ENCODE results near the gene SLCO3A1.

Gene SLCO3A1

DNA sequence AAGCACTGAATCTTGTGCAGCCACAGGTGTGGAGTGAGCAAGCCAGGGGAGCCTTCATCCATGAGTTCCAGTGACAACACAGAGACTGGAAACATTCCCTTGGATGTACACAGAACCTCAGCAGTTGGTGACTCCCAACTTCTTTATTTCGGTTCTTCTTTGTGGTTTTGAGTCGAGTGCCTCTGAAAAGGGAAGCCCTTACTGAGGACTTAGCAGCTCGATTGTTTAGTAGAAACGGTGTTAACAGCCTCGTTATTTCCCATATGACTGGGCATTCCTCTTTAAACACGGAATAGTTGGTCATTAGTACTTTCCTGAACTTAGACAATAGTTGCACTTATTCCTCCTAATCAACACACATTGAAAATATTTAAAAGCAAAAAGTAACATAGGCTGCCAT is 7.7 kb downstream of the SLCO3A1 start:
- DNase-seq (ENCODE audit: low read depth): no peak

DNA sequence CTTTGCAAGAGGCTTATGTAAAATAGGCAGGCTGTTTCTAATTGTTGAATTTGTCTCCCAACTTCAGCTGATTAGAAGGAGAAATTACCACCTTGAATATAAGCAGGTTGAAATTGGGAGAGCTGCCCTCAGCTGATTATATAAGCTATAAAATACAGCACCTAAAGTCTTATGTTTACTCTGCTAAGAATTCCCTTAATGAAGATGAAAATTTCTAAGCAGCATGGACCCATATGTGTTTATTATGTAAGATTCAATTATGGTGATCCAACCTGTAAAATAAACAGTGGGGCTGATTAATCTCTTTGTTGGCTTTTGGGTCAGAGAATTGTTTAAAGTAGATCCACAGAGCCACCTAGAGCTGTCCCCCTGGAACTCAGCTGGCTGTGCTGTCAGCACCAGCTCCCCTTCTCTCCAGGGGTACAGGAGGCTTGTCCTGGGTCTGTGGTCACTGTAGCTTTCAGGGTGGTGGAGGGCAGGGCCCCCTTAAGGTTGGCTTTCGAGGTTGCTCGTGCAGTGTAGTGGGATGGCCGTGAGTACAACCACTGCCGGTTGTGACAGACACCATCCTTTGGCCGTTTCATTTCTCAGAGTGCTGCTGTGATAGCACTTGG is 9.5 kb downstream of the SLCO3A1 start:
- no peak for DNase-seq (ENCODE audit: low read depth)

DNA sequence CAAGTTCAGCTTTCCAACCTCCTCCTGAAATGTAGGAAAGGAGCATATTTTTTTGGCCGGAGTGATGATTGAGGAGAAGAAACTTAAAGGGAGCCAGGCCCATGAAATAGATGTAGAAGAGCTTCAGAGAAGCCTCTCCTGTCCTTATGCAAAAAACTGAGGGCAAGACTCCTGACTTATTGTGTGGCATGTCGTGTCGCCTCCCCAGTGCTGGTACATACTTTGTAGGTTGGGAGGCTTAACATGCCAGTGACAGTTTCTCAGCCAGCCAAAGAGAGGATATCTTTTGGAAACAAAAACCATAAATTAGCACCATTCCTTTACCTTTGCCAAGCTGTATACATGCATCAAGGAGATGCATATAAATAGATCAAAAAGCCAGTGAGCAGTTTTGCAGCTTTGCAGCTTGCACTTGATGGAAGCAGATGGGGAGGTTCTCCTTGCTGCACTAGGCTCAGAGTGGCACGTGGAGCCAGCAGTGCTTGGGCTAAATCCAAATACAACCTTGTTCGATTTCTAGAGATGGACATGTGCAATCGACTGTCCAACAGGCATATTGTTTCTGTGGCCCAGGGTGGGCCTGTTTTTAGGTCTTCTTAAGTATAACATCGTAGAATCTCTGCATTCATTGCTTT is 10.2 kb downstream of the SLCO3A1 start:
- DNase-seq (ENCODE audit: low read depth): no peak

DNA sequence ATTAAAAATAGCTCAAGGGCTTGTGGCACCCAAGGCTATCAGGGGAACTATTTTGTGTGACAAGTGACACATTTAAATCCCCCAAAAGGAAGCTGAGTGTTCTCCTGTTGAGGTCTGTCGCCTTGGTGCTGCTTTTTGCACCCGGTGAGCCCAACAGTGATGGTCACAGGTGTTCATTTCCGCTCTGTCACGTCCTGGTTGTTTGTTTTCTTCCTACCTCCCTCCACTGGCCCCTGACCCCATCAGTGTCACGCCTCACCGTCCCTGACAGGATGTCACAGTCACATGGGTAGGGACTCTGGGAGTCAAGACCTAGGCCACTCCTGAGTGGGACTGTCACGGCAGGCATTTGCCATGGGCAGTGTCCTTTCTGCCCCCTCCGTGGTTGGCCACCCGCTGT is 11.2 kb downstream of the SLCO3A1 start:
- DNase-seq (ENCODE audit: low read depth): no peak

DNA sequence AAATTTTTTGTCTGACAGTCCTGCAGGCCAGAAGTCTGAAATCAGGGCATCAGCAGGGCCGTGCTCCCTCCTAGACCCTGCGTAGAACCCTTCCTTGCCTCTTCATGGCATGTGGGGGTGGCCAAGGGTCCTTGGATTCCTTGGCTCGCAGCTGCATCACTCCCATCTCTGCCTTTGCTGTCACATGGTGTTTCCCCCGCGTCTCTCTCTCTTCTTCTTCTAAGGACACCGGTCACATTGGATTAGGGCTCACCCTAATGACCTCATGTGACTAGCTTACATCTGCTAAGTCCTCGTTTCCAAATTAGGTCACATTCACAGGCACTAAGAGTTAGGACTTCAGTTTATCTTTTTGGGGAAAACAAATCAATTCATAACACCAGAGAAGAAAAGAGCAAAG is 12.0 kb downstream of the SLCO3A1 start:
- no peak for DNase-seq (ENCODE audit: low read depth)

DNA sequence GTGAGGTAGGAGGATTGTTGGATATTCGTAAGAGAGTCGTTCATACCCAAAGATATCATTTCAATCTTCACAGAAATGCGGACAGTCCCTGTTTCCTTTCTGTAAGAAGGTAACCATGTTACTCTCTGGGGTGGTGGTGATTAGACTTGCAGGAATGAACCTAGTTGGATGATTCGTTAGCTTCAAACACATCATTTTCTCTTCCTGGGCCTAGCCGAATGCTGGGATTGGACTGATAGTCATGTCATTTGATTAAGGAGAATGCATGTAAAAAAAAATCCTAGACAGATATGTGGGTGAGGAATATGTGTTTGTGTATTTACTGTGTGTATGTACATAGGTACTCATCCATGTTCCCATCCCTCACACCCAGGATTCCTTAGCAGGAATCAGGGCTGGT is 12.4 kb downstream of the SLCO3A1 start:
- DNase-seq (ENCODE audit: low read depth): no peak

DNA sequence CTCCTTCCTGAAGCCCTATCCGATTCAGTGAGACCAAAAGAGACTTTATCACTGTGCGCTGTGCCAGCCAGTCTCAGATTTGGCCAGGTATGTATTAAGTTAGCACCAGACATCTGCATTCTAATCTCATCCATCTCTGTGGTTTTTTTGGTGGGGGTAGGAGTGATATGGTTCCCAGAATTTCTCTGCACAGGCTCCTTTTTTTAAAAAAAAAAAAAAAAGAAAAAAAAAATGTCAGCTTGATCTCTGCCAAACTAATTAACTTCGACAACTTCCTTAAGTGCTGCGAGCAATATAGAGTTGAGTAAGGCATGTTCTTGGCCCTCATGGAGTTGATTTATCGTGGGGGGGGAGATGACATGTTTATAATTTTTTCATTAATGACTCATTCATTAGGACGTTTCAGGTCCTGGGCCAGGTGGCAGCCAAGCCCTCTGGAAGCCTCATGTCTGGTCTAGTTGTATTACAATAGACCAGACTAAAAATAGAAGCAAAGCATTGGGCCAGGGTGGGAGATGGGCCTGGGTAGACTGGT is 12.9 kb downstream of the SLCO3A1 start:
- no peak for DNase-seq (ENCODE audit: low read depth)

DNA sequence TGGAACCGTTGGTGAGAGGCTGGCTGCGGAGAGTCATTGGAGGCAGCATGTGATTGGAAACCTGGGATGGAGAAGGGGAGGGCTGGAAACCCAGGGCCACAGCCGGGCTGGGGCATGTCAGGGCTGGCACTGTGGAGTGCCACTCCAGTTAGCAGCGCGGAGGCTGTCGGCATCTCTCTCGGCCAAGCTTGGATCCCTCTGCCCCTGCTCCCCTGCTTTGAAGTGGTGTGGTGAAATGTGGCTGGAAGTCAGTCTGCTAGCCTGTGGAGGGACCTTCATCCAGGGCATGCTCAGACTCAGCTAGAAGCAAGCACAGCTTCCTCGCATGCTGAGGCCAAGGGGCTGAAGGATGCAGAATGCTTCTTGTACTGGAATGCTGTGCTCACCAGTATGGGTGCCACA is 13.5 kb downstream of the SLCO3A1 start:
- DNase-seq (ENCODE audit: low read depth): no peak

DNA sequence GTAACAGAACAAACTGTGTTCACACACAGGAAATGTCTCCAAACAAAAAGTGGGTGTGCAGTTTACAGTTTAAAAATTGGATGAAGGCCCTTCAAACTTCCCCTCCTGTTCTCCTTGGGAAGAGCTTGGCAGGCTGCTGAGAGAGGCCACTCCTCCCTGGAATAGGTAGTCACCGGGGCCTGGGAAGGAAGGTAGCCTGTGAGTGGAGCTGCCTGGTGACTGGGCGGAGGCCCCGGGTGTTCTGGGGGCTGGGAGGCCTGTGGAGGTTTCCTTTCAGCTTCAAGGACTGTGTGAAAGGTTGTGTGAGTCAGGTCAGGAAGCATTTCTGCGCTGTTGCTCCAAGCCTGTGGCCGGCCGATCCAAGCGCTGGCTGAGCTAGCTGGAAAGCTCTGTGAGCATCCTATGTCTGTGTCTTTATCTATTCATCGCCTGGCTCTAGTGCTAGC is 14.1 kb downstream of the SLCO3A1 start:
- no peak for DNase-seq (ENCODE audit: low read depth)

DNA sequence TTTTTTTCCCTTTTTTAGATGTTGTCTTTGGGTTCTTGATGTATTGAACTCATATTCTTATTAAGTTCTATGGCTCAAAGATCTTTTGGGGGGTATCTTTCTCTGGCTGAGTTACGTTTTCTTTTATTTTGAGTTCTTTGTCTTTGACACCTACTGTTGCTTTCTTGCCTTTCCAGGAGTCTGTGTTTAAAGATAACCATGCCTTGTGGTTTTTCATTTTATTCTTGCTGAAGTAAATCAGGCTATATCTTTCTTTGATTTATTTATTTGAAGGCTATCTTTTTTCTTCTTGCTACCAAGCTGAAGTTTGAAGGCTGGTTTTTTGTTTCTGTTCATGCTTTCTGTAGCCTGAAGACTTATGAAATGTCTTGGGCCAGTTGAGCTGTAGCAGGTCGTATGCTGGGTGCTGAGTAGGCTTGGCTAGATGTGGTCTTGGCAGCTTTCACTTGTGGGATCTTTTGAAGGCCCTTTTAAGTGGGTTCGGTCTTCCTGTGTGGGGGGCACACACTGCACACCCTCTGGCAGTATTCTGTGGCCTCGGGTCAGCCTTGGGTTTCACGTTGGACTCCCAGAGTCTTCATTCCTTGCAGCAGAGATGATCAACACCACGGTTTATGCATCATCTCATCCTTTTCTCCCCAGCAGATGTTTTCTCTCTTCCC is 17.5 kb downstream of the SLCO3A1 start:
- no peak for DNase-seq (ENCODE audit: low read depth)

DNA sequence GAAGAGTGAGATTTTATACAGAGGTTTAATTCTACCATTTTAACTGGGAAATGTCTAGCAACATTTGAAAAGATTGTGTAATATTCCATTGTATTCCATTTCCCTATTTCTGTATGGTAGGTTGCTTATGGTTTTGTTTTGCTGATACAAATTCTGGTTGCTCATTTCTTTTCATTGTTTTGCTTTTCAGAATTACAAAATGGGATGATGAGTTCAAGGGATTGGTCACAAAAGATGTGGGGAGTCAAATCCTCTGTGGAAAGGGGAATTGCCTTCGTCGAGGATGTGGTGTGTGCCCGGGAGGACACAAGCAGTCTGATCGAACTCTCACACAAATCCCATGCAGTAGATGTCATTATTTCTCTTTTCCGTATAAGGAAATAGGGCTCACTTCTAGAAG is 18.3 kb downstream of the SLCO3A1 start:
- DNase-seq (ENCODE audit: low read depth): no peak

DNA sequence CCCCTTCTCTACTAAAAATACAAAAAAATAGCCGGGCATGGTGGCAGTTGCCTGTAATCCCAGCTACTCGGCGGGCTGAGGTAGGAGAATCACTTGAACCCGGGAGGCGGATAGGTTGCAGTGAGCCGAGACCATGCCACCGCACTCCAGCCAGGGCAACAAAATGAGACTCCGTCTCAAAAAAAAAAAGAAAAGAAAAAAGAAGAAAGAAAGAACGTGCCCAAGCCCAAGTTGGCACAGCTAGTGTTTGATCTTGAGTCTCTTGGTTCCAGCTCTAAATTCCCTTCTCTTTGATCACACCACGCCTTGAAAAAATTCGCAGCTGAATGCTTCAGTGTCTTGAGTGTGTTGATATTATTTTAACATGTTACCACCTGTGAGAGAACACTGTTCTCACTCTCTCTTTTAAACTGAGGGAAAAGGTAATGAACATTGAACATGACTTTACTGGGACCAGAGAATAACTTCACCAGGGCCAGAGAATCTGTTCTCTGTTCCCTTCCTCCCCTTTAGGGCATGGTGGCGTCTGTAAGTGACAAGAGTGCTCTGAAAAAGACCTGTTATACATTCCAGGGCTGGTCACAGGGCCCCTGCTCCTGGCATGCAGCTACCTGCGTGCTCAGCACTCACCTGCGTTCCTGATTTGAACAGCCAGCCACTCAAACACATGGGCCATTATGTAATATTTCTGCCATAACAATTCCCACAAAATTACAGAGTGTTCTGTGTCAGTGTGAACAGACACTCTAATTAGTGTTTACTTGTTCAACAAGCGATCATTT is 19.0 kb downstream of the SLCO3A1 start:
- no peak for DNase-seq (ENCODE audit: low read depth)

DNA sequence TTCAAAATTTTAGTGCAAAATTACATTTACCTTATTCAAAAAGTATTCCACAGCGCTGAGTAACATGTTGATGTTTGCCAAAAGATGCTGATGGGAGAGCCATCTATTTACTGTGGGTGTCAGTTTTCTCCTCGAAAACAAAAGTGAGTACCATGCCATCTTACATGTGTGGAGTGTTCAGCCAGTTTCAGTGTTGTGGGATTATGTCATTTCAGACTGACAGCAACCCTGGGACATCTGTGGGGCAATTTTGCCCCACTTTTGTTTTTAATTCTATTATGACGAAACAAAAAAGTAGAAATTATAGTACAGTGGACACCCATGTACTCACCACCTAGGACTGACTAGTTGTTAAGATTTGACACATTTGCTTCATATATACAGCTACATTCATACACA is 19.6 kb downstream of the SLCO3A1 start:
- no peak for DNase-seq (ENCODE audit: low read depth)

DNA sequence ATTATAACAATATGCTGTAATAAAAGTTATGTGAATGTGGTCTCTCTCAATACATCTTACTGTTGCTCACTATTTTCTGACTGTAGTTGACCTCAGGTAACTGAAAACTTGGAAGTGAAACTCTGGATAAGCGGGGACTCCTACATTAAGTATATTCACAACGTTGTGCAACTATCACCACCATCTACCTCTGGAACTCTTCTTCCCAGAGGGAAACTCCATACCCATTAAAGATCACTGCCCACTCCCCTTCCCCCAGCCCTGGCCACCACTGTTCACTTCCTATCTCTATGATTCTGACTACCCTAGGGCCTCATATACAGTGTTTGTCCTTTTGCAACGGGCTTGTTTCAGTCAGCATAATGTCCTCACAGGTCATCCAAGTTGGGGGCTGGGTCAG is 20.7 kb downstream of the SLCO3A1 start:
- DNase-seq (ENCODE audit: low read depth): no peak

DNA sequence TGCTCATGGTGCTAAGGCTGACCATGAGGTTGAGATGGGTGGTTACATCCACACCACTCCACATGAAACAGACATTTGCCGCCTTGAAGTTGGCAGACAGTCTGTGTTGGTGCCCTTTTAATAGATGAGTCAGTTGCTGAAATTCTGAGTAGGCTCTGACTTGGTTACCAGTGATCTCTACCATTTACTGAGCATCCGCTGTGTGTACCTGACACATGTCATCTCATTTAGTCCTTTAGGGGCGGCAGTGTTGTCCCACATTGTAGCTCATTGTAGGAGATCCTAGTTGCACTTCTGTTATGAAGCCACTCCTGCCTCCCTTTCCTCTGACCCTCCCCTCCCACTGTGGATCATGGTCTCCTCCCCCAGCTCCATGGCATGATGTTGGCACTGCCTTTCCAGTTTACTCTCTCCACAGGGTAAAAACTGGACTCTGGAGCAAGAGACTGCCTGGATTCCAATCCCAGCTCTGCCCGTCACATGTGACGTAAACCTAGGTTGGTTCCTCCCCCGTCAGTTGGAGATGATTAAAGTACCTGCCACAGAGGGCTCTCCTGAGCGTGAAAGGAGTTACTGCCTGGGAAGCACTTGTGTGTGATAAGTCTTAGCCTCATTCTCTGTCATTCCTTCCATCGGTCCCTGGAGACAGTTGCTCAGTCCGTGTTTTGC is 21.6 kb downstream of the SLCO3A1 start:
- DNase-seq (ENCODE audit: low read depth): no peak

DNA sequence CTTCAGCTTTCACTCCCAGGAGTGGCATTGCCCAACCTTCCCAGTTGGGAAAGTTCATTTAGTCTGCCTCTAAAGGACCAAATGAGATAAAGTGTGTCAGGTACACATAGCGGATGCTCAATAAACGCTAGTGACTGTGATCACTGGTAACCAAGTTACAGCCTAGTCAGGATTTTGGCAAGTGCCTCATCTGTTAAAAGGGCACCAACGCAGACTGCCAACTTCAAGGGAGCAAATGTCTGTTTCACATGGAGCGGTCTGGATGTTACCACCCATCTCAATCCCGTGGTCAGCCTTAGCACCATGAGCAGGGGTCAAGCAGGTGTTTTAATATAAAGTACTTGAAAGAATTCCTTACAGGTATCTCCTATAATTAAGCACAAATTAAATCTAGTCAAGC is 22.7 kb downstream of the SLCO3A1 start:
- DNase-seq (ENCODE audit: low read depth): no peak

DNA sequence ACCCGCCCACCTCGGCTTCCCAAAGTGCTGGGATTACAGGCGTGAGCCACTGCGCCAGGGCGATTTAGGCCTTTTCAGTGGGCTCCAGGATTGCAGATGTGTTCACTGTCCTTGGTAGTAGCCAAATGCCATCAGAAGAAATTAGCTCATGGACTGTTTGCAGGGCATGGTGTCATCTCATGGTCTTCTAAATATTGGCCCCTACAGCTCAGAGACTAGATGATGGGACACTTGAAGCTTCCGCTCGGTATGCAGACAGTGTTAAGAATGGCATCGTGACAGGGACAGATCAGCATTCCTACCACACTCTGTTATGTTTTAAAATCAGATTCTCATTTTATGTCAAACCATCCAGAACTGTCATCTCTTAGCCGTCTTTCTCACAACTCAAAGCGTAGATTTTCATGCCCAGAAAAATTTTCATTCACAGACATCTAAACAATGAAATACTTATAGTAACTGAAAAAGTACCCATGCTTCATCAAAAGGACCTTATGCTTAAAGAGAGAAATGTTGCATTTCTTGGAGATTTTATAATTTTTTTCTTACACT is 24.9 kb downstream of the SLCO3A1 start:
- no peak for DNase-seq (ENCODE audit: low read depth)

DNA sequence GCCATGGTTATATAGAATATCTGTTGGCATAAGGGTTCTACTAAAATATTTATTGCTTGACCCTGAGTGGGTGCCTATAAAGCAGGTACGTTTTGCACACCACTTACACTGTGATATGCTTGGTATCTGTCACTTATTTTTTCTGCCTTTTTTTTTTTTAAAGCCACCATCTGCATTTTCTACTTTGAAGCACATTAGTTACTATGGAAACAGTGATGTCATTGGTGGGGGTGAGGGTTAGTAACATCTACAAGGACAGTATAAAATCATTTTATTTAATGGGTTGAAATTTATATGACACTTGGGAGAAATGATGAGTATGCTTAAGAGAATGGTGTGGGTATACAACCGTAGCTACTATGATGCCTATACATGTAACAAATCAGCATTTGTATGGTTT is 25.6 kb downstream of the SLCO3A1 start:
- no peak for DNase-seq (ENCODE audit: low read depth)

DNA sequence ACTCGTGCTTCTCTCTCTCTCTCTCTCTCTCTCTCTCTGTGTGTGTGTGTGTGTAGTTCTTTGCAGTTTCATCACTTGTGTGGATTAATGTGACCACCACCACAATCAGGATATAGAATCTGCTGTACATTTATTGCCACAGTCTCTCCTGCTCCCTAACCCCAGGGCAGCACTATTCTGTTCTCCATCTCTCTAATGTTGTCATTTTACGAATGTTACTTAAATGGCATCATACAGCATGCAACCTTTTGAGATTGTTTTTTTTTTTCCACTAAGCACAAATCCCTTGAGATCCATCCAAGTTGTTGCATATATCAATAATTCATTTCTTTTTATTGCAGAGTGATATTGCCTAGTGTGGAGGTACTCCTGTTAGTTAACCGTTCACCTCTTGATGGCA is 26.9 kb downstream of the SLCO3A1 start:
- DNase-seq (ENCODE audit: low read depth): no peak

DNA sequence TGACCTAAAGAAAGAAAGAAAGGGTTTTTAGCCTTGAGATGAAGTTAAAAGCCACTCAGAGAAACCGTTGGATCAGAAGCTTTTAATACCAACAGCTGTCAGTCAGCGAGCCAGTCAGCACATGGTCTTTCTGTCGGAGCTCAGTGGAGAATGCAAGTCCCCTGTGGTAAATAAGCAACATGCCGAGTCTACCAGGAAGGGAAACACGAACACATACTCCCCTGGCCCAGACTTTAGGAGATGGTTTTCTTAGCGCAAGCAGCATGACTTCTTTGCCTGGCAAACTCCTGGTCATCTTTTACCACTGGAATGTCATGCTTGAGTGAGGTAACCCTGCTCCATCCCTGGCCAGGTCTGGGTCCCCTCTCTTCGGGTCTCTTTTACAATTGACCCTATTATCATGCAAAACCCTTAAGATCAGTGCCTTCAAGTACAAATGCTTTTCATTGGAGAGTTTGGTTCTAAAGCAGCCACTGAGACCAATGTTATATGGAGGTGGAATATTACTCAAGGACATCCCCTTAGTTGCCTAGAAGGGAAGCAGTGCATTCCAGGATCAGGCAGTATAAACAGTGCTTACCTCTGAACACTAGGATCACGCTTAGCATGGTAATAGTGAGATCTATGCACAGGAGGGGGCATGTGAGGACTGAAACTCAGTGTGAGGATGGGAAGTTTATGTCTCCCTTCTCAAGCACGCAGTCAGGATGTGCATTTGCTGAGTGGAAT is 28.2 kb downstream of the SLCO3A1 start:
- no peak for DNase-seq (ENCODE audit: low read depth)
